Left lung (tissue), 10 donors: Measurements from ENCODE around the gene MUSK. TPM values are rescaled to one million over a fixed set of nuclear protein-coding genes. Genes with fewer than 3 reads are reported as not detected.
A peak's percentile ranks its signal among the peaks of the same experiment; 100 is the strongest.
"Not testable (repeated sequence)": the region's sequence is repeated elsewhere in the genome, so short reads cannot be mapped to it uniquely, and the experiment has no call there.

Experiments used
- ATAC-seq: fragments of 200-7000 bp; cut with Tn5 transposase; one replicate; pipeline ENCODE4 v1.9.1; 2020; ENCODE audit warnings: moderate library complexity
- DNase-seq, 4 donors: peaks; one replicate each; pipeline ENCODE4 v3.0.0-alpha.2; 2013 to 2020
- H3K27ac ChIP-seq, 2 donors: fragments of 200-600 bp; sonication (generic) in 1 of 2; one replicate each; pipeline versions ENCODE4 v1.5.0 to v1.8.0; 2020 to 2021
- H3K27me3 ChIP-seq, 2 donors: fragments of 200-600 bp; sonication (generic) in 1 of 2; one replicate each; pipeline versions ENCODE4 v1.5.0 to v1.8.0; 2020 to 2021
- H3K36me3 ChIP-seq, 2 donors: fragments of 200-600 bp; sonication (generic) in 1 of 2; one replicate each; pipeline versions ENCODE4 v1.5.0 to v1.8.0; 2020 to 2021
- H3K4me1 ChIP-seq, 2 donors: fragments of 200-600 bp; one replicate each; pipeline ENCODE4 v1.8.0; 2021
- H3K4me3 ChIP-seq, 2 donors: fragments of 200-600 bp; sonication (generic) in 1 of 2; one replicate each; pipeline versions ENCODE4 v1.5.0 to v1.8.0; 2020 to 2021; ENCODE audit warnings: mild to moderate bottlenecking in 1 of 2
- H3K9me3 ChIP-seq, 2 donors: fragments of 200-600 bp; sonication (generic) in 1 of 2; one replicate each; pipeline versions ENCODE4 v1.5.0 to v1.8.0; 2020 to 2021
- CTCF ChIP-seq, 2 donors: fragments of 200-600 bp; sonication (generic) in 1 of 2; IDR thresholded peaks; one replicate each; pipeline versions ENCODE4 v1.5.0 to v1.8.0; 2021; ENCODE audit warnings: antibody characterized with exemption in 2 of 2
- intact Hi-C, 2 donors: fragments of 100-400 bp; cut with DNase I; formaldehyde crosslinking; loops; one replicate each; pipeline versions ENCODE4 v1.11.2 to v1.14.2; 2022
- polyA plus RNA-seq, 6 donors: library from polyadenylated mRNA; unstranded; fragments of 120-200 nt; gene quantifications; one replicate each; pipeline ENCODE4 v1.2.1, GENCODE V29; 2013; ENCODE audit not compliant: insufficient read length in 6 of 6
- total RNA-seq, 2 donors: library from RNA; stranded (reverse); fragmentation: NEBNext Ultra II Directional; extraction: Animal tissue kit (Norgen Biotek cat#: 25700); gene quantifications; one replicate each; pipeline ENCODE4 v1.2.1, GENCODE V29; 2021
- donor health status: DM: no; HTN: yes; CAD: no.
- donor health status: DM: no; HTN: no; CAD: no.

MUSK gene
- total and polyA plus RNA-seq, 8 donors: 0.33 to 1.1 (median 0.73) TPM

GRCh38 chr9:110691002-110691549 lies 22.5 kb downstream of the MUSK start:
- no peaks in the 10 kb centered on the region for H3K4me1 ChIP-seq
- H3K27me3 ChIP-seq: no peaks in the 10 kb centered on the region
- H3K27ac ChIP-seq: no peak overlapping the region
- H3K36me3 ChIP-seq: no peaks in the 10 kb centered on the region
- intact Hi-C loops: no loop called here
- DNase-seq (no peak), ATAC-seq (no peak)
- H3K4me3 ChIP-seq: no peak overlapping the region
- TF ChIP-seq CTCF (IDR thresholded peaks at IDR 0.05): no peak
- no peaks in the 10 kb centered on the region for H3K9me3 ChIP-seq

GRCh38 chr9:110695846-110696245 lies 27.3 kb downstream of the MUSK start:
- H3K27ac ChIP-seq, ATAC-seq, H3K27me3 ChIP-seq, H3K9me3 ChIP-seq, H3K4me1 ChIP-seq, H3K4me3 ChIP-seq, DNase-seq, intact Hi-C loops, H3K36me3 ChIP-seq: not testable (repeated sequence)

- H3K4me3 ChIP-seq: no peak overlapping the region
- H3K4me1 ChIP-seq: no peaks in the 10 kb centered on the region
- DNase-seq (no peak), ATAC-seq (peak; percentile 54)
- no peaks in the 10 kb centered on the region for H3K36me3 ChIP-seq
- no peaks in the 10 kb centered on the region for H3K27me3 ChIP-seq
- TF ChIP-seq CTCF (IDR thresholded peaks at IDR 0.05): no peak
- H3K27ac ChIP-seq: no peak overlapping the region
- no peaks in the 10 kb centered on the region for H3K9me3 ChIP-seq
- intact Hi-C loops: no loop called here
Observed at GRCh38 chr9:110700953-110701352, 32.4 kb downstream of the MUSK start.

GRCh38 chr9:110703669-110704068 lies 35.1 kb downstream of the MUSK start:
- no peaks in the 10 kb centered on the region for H3K27me3 ChIP-seq
- H3K4me3 ChIP-seq: no peak overlapping the region
- H3K4me1 ChIP-seq: no peaks in the 10 kb centered on the region
- TF ChIP-seq CTCF (IDR thresholded peaks at IDR 0.05): no peak
- ATAC-seq: no peak
- H3K27ac ChIP-seq: no peak overlapping the region
- no peaks in the 10 kb centered on the region for H3K36me3 ChIP-seq
- H3K9me3 ChIP-seq: no peaks in the 10 kb centered on the region
- DNase-seq: no peak
- intact Hi-C loops: no loop called here

- intact Hi-C loops: no loop called here
- DNase-seq (no peak), ATAC-seq (peak; percentile 42)
- H3K36me3 ChIP-seq: no peaks in the 10 kb centered on the region
- H3K27ac ChIP-seq: no peak overlapping the region
- no peaks in the 10 kb centered on the region for H3K4me1 ChIP-seq
- no peaks in the 10 kb centered on the region for H3K9me3 ChIP-seq
- no peak overlapping the region for H3K4me3 ChIP-seq
- H3K27me3 ChIP-seq: no peaks in the 10 kb centered on the region
- no peak for TF ChIP-seq CTCF (IDR thresholded peaks at IDR 0.05)
Observed at GRCh38 chr9:110707419-110707818, 38.8 kb downstream of the MUSK start.

GRCh38 chr9:110710420-110710819 lies 41.8 kb downstream of the MUSK start:
- no peak overlapping the region for H3K4me3 ChIP-seq
- TF ChIP-seq CTCF (IDR thresholded peaks at IDR 0.05): no peak
- ATAC-seq (no peak), DNase-seq (no peak)
- no peak overlapping the region for H3K27ac ChIP-seq
- no peaks in the 10 kb centered on the region for H3K27me3 ChIP-seq
- no peaks in the 10 kb centered on the region for H3K9me3 ChIP-seq
- no peaks in the 10 kb centered on the region for H3K36me3 ChIP-seq
- no peaks in the 10 kb centered on the region for H3K4me1 ChIP-seq
- intact Hi-C loops: no loop called here
